GM18858 (cell line): ENCODE measurements around the gene RAB5IF.
A peak's percentile ranks its signal among the peaks of the same experiment; 100 is the strongest.
"Not testable (repeated sequence)": the region's sequence is repeated elsewhere in the genome, so short reads cannot be mapped to it uniquely, and the experiment has no call there.

Experiments
- ATAC-seq: cut with Tn5 transposase; IDR thresholded peaks from one replicate; pipeline ENCODE4 v1.9.1; 2021; ENCODE audit not compliant: unreplicated experiment

RAB5IF gene

GRCh38 chr20:36585410-36586125, 20.0 kb upstream of the RAB5IF start:
- no peak for ATAC-seq

- no peak for ATAC-seq
These were observed 18.1 kb upstream of the RAB5IF start for GRCh38 chr20:36587388-36588070.

- ATAC-seq = no peak
These were observed 14.3 kb upstream of the RAB5IF start for GRCh38 chr20:36591281-36591680.

GRCh38 chr20:36591854-36592641, 13.5 kb upstream of the RAB5IF start:
- no peak for ATAC-seq

GRCh38 chr20:36593347-36593929, 12.1 kb upstream of the RAB5IF start:
- no peak for ATAC-seq

- no peak for ATAC-seq
These were observed 5.7 kb upstream of the RAB5IF start for GRCh38 chr20:36599912-36600345.

GRCh38 chr20:36601540-36601939, 4.0 kb upstream of the RAB5IF start:
- ATAC-seq = no peak

- ATAC-seq = peak; percentile 11
These were observed 604 bp upstream of the RAB5IF start for GRCh38 chr20:36604952-36605398.

- no peak for ATAC-seq
These were observed 833 bp downstream of the RAB5IF start for GRCh38 chr20:36606158-36607066.

GRCh38 chr20:36607586-36608387, 2.2 kb downstream of the RAB5IF start:
- no peak for ATAC-seq

GRCh38 chr20:36608388-36608728, 2.8 kb downstream of the RAB5IF start:
- ATAC-seq = not testable (repeated sequence)

- ATAC-seq = no peak
These were observed 6.0 kb downstream of the RAB5IF start for GRCh38 chr20:36611625-36612024.

GRCh38 chr20:36613974-36614373, 8.4 kb downstream of the RAB5IF start:
- ATAC-seq = no peak

- no peak for ATAC-seq
These were observed 9.4 kb downstream of the RAB5IF start for GRCh38 chr20:36614781-36615557.

GRCh38 chr20:36620917-36621316, 15.3 kb downstream of the RAB5IF start:
- no peak for ATAC-seq

GRCh38 chr20:36623444-36623843, 17.9 kb downstream of the RAB5IF start:
- no peak for ATAC-seq

- no peak for ATAC-seq
These were observed 18.7 kb downstream of the RAB5IF start for GRCh38 chr20:36624068-36624943.

- no peak for ATAC-seq
These were observed 19.4 kb downstream of the RAB5IF start for GRCh38 chr20:36624944-36625324.
